ENCODE measurements around the gene ASB5. TPM values are rescaled to one million over a fixed set of nuclear protein-coding genes. Genes with fewer than 3 reads are reported as not detected.
"Not testable (repeated sequence)": the region's sequence is repeated elsewhere in the genome, so short reads cannot be mapped to it uniquely, and the experiment has no call there.

The ASB5 gene
- total RNA-seq, 1 experiment from 2014 or later: not detected

- no TSS peak for BruUV-seq (replicated peaks)
- no peak overlapping the region for H3K4me3 Mint-ChIP-seq (ENCODE audit: low read depth, unreplicated experiment)
- CTCF ChIA-PET: no interaction called here
- H3K36me3 Mint-ChIP-seq (ENCODE audit: insufficient read depth, unreplicated experiment): no peaks in the 10 kb centered on the region
- no peaks in the 10 kb centered on the region for H3K9me3 Mint-ChIP-seq (ENCODE audit: low read depth, unreplicated experiment)
- no peak for TF ChIP-seq CTCF (IDR thresholded peaks at IDR 0.05; ENCODE audit: unreplicated experiment)
- intact Hi-C loops (cut with micrococcal nuclease; ENCODE audit: unreplicated experiment): no loop called here
- no peaks in the 10 kb centered on the region for H3K27me3 Mint-ChIP-seq (ENCODE audit: unreplicated experiment)
- DNase-seq: no peak
- no peaks in the 10 kb centered on the region for H3K4me1 Mint-ChIP-seq (ENCODE audit: low read depth, unreplicated experiment)
- no peak overlapping the region for H3K27ac Mint-ChIP-seq (ENCODE audit: unreplicated experiment)
Measured at GRCh38 chr4:176226736-176227135, 42.3 kb downstream of the ASB5 start.

GRCh38 chr4:176223561-176223960 is 45.5 kb downstream of the ASB5 start:
- intact Hi-C loops (cut with micrococcal nuclease; ENCODE audit: unreplicated experiment): no loop called here
- Mint-ChIP-seq H3K27me3 (ENCODE audit: unreplicated experiment) (no peaks in the 10 kb centered on the region), H3K4me1 (ENCODE audit: low read depth, unreplicated experiment) (no peaks in the 10 kb centered on the region), H3K36me3 (ENCODE audit: insufficient read depth, unreplicated experiment) (no peaks in the 10 kb centered on the region), H3K27ac (ENCODE audit: unreplicated experiment) (no peak overlapping the region), H3K9me3 (ENCODE audit: low read depth, unreplicated experiment) (no peaks in the 10 kb centered on the region), H3K4me3 (ENCODE audit: low read depth, unreplicated experiment) (no peak overlapping the region)
- no peak for DNase-seq
- no peak for TF ChIP-seq CTCF (IDR thresholded peaks at IDR 0.05; ENCODE audit: unreplicated experiment)
- no TSS peak for BruUV-seq (replicated peaks)
- CTCF ChIA-PET: no interaction called here

GRCh38 chr4:176222149-176222548 is 46.9 kb downstream of the ASB5 start:
- H3K27me3 Mint-ChIP-seq (ENCODE audit: unreplicated experiment): no peaks in the 10 kb centered on the region
- H3K36me3 Mint-ChIP-seq (ENCODE audit: insufficient read depth, unreplicated experiment): no peaks in the 10 kb centered on the region
- no peak for TF ChIP-seq CTCF (IDR thresholded peaks at IDR 0.05; ENCODE audit: unreplicated experiment)
- DNase-seq: no peak
- H3K4me3 Mint-ChIP-seq (ENCODE audit: low read depth, unreplicated experiment): no peak overlapping the region
- H3K9me3 Mint-ChIP-seq (ENCODE audit: low read depth, unreplicated experiment): no peaks in the 10 kb centered on the region
- no peak overlapping the region for H3K27ac Mint-ChIP-seq (ENCODE audit: unreplicated experiment)
- H3K4me1 Mint-ChIP-seq (ENCODE audit: low read depth, unreplicated experiment): no peaks in the 10 kb centered on the region
- intact Hi-C loops (cut with micrococcal nuclease; ENCODE audit: unreplicated experiment): no loop called here
- BruUV-seq (replicated peaks): no TSS peak
- CTCF ChIA-PET: no interaction called here

GRCh38 chr4:176217510-176217909 is 51.5 kb downstream of the ASB5 start:
- no peaks in the 10 kb centered on the region for H3K9me3 Mint-ChIP-seq (ENCODE audit: low read depth, unreplicated experiment)
- no peaks in the 10 kb centered on the region for H3K36me3 Mint-ChIP-seq (ENCODE audit: insufficient read depth, unreplicated experiment)
- CTCF ChIA-PET: no interaction called here
- H3K4me3 Mint-ChIP-seq (ENCODE audit: low read depth, unreplicated experiment): no peak overlapping the region
- intact Hi-C loops (cut with micrococcal nuclease; ENCODE audit: unreplicated experiment): no loop called here
- BruUV-seq (replicated peaks): no TSS peak
- H3K4me1 Mint-ChIP-seq (ENCODE audit: low read depth, unreplicated experiment): no peaks in the 10 kb centered on the region
- no peak for TF ChIP-seq CTCF (IDR thresholded peaks at IDR 0.05; ENCODE audit: unreplicated experiment)
- H3K27ac Mint-ChIP-seq (ENCODE audit: unreplicated experiment): no peak overlapping the region
- H3K27me3 Mint-ChIP-seq (ENCODE audit: unreplicated experiment): no peaks in the 10 kb centered on the region
- DNase-seq: no peak

- H3K4me1 Mint-ChIP-seq (ENCODE audit: low read depth, unreplicated experiment); H3K36me3 Mint-ChIP-seq (ENCODE audit: insufficient read depth, unreplicated experiment); H3K4me3 Mint-ChIP-seq (ENCODE audit: low read depth, unreplicated experiment); H3K27ac Mint-ChIP-seq (ENCODE audit: unreplicated experiment); CTCF ChIA-PET; H3K27me3 Mint-ChIP-seq (ENCODE audit: unreplicated experiment); DNase-seq; intact Hi-C loops (cut with micrococcal nuclease; ENCODE audit: unreplicated experiment); BruUV-seq (replicated peaks); H3K9me3 Mint-ChIP-seq (ENCODE audit: low read depth, unreplicated experiment): not testable (repeated sequence)
Measured at GRCh38 chr4:176212351-176212750, 56.7 kb downstream of the ASB5 start.
